Islet of Langerhans (tissue), 1 donor: ENCODE results near the gene HECTD2.
A peak's percentile ranks its signal among the peaks of the same experiment; 100 is the strongest.
"Not testable (repeated sequence)": the region's sequence is repeated elsewhere in the genome, so short reads cannot be mapped to it uniquely, and the experiment has no call there.

ENCODE experiments used
- FAIRE-seq: peaks from one replicate; lab custom pipeline; 2011; peaks lifted over from hg19 to GRCh38; lab: Jason Lieb, UNC

Gene HECTD2

GRCh38 chr10:91537614-91538383 lies 127.7 kb downstream of the HECTD2 start:
- no peak for FAIRE-seq

DNA sequence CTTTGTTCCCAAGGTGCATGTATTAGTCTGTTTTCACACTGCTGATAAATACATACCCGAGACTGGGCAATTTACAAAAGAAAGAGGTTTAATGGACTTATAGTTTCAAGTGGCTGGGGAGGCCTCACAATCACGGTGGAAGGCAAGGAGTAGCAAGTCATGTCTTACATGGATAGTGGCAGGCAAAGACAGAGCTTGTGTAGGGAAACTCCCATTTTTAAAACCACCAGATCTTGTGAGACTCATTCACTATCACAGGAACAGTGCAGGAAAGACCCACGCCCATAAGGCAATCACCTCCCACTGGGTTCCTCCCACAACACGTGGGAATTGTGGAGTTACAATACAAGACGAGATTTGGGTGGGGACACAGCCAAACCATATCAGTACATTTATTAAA lies 129.8 kb downstream of the HECTD2 start:
- FAIRE-seq = no peak

DNA sequence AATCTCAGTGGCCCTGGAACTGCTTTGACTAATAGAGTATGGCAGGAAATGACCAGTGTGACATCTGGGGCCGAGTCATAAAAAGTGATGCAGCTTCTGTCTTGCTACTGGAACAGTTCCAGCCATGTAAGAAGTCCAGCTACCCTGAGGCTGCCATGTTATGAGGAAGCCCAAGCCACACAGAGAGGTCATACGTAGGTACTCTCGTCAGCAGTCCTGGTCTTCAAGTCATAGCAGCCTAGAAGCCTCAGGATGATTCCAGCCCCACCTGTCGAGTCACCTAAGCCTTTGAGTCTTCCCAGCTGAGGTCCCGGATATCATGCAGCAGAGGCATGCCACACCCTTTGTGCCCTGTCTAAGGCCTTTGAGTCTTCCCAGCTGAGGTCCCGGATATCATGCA lies 130.6 kb downstream of the HECTD2 start:
- FAIRE-seq = no peak

DNA sequence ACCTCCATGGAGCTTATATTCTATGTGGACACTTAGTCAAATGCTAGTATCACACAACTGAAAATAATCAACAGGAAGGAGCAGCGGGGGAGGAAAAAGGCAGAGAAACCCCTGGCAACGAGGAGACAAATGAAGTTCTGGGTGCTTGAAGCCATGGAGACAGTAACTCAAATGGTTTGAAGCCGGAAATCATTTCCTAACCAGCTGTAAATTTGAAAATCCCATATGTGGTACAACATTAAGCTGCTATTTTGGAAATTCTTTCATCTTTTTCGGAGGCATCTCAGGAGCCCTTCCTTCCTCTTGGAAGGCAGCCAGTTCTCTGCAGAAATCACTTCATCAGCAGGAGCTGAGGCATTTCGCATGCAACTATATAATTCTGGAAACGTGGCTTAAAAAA lies 131.3 kb downstream of the HECTD2 start:
- no peak for FAIRE-seq

- no peak for FAIRE-seq
Observed at GRCh38 chr10:91545384-91545783, 135.2 kb downstream of the HECTD2 start.

DNA sequence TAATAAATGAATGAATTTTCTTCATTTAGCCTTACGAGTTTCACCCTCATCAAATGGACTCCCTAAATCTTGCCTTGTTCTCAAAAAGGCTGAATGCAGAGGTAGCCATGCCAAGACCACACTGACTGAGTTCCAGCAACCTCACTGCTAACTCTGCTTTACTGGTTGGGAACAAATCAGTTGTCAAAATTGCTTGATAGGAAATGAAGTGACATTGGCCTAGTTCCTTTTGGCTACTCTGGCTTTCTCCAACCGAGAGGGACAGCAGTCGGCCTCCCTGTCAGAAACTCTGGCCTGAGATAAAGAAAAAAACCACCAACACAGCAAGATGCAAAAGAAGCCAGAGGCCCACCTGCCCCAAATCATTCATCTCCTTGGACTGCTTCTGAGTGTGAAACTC lies 135.7 kb downstream of the HECTD2 start:
- no peak for FAIRE-seq

GRCh38 chr10:91549262-91549661 lies 139.1 kb downstream of the HECTD2 start:
- no peak for FAIRE-seq

DNA sequence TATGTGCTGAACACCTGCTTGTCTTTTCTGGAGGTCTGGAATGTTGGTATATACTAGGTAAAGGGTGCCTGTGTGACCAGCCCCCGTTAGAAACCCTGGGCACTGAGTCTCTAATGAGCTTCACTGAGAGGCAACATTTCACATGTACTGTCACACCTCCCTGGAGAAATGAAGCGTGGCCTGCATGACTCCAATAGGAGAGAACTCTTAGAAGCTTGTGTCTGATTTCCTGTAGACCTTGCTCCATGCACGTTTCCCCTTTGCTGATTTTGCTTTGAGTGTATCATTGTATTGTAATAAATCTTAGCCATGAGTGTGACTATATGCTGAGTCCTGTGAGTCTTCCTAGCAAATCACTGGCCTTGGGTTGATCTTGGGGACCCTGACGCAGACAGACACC lies 139.9 kb downstream of the HECTD2 start:
- FAIRE-seq = no peak

DNA sequence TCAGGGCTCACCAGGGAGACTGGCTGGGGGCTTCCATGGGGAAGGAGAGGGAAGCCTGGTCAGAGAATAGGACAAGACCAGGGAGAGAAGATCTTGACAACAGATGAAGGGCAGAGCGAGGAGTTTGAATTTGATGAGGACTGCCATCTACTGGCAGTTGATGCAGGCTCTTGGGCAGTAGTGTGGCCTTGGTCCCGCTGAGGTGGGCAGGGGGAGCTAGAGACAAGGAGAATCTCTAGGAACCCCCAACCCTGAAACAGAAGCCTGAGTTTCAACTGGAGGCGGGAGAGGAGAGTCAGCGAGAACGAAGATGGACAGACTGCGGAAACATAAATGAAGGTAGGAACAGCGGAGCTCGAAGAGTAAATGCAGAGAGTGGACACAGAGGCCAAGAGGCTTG lies 141.7 kb downstream of the HECTD2 start:
- FAIRE-seq = no peak

GRCh38 chr10:91552274-91553095 lies 142.3 kb downstream of the HECTD2 start:
- FAIRE-seq = no peak

- FAIRE-seq = no peak
Observed at GRCh38 chr10:91555455-91555854, 145.3 kb downstream of the HECTD2 start.

DNA sequence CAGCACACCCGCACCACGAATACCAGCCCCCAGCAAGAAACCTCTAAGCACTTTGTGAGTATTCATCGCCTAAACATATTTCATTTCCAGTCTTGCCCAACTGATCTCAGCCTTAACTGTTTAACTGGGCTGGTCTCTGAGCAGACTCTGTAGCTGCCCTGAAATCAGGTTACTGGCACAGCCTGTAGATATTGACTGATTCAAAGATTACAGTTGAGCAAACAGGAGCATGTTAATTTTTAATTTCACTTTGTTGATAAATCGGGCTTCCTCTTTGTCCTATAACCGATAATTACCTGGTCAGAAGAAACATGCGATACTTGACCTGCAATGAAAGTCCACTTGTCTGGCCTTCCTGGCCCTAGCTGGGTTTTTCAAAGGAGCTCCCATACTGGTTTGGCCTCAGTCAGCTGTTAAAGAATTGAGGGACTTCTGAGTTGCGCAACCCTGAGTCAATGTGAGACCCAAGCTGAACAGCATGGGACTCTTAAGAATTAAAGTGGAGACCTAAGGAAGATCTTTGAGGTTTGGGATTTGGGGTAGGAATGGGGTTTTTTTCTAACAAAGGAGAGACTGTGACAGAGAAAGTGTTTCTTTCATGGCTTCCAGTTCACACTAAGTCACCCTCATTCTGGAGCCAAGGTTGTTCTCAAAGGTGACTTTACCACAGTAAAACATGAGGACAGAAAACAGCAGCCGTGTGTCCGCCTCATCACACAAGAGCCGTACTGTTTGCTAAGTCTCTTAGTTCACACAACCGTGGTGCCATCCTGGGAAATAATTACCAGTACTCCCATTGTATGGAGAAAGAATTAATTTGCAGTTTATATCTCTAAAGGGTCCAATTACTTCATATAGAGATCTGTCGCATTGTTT lies 146.8 kb downstream of the HECTD2 start:
- FAIRE-seq = peak; percentile 95

- FAIRE-seq = no peak
Observed at GRCh38 chr10:91557651-91558111, 147.5 kb downstream of the HECTD2 start.

GRCh38 chr10:91558473-91558872 lies 148.3 kb downstream of the HECTD2 start:
- FAIRE-seq = no peak

- no peak for FAIRE-seq
Observed at GRCh38 chr10:91559169-91559568, 149.0 kb downstream of the HECTD2 start.

DNA sequence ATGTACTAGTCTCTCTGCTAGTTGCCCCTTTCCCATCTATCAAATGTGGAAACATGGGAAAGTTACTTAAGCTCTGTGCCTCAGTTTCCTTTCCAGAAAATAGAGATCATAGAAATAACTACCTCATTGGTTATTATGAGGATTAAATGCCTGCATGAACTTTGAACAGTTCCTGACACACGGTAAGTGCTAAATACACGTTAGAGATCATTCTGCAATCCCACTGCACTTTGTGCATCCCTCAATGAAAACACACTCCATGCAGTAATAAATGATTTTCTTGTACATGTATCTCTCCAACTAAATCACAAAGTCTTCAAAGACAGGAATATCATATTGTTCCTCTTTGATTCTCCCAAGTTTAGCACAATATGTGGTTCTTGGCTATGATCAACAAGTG lies 149.6 kb downstream of the HECTD2 start:
- no peak for FAIRE-seq

DNA sequence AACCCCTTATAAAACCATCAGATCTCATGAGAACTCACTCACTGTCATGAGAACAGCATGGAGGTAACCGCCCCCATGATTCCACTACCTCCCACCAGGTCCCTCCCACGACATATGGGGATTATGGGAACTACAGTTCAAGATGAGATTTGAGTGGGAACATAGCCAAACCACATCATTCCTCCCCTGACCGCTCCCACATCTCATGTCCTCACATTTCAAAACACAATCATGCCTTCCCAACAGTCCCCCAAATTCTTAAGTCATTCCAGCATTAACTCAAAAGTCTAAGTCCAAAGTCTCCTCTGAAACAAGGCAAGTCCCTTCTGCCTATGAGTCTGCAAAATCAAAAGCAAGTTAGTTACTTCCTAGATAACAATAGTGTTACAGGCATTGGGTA lies 150.7 kb downstream of the HECTD2 start:
- not testable (repeated sequence) for FAIRE-seq

- FAIRE-seq = no peak
Observed at GRCh38 chr10:91562839-91563581, 152.9 kb downstream of the HECTD2 start.

- no peak for FAIRE-seq
Observed at GRCh38 chr10:91564026-91564425, 153.9 kb downstream of the HECTD2 start.
